K562 (cell line): ENCODE data around the gene COASY. TPM values are rescaled to one million over a fixed set of nuclear protein-coding genes. Genes with fewer than 3 reads are reported as not detected.

Experiments used
- ARID2 ChIP-seq: fragments of 450-650 bp; IDR thresholded peaks from 2 replicates; pipeline ENCODE4 v1.6.1; 2017; ENCODE audit warnings: antibody characterized with exemption, mild to moderate bottlenecking
- ASH1L ChIP-seq: fragments of 450-650 bp; IDR thresholded peaks from 2 replicates; pipeline ENCODE4 v1.6.1; 2018; ENCODE audit warnings: borderline replicate concordance, mild to moderate bottlenecking, low read depth; ENCODE audit not compliant: partially characterized antibody
- CHD2 ChIP-seq: IDR thresholded peaks from 2 replicates; pipeline ENCODE4 v1.6.1; 2011; ENCODE audit warnings: low read depth, low read length
- CREB3L1 ChIP-seq: fragments of 450-650 bp; IDR thresholded peaks from 2 replicates; pipeline ENCODE4 v1.6.1; 2014; ENCODE audit warnings: low read depth, mild to moderate bottlenecking, moderate library complexity, borderline replicate concordance
- DACH1 ChIP-seq: fragments of 450-650 bp; IDR thresholded peaks from 2 replicates; pipeline ENCODE4 v1.6.1; 2018; ENCODE audit not compliant: partially characterized antibody
- ETV1 ChIP-seq: fragments of 450-650 bp; conservative IDR thresholded peaks from 2 replicates; pipeline ENCODE4 v1.6.1; 2016; ENCODE audit warnings: missing genetic modification characterization, control low read depth, low read depth, missing compliant biosample characterization
- HIVEP1 ChIP-seq: fragments of 250-450 bp; sonication (Bioruptor Pico); IDR thresholded peaks from 2 replicates; pipeline ENCODE4 v1.4.0; 2020; ENCODE audit warnings: mild to moderate bottlenecking
- HLTF ChIP-seq: fragments of 450-650 bp; IDR thresholded peaks from 2 replicates; pipeline ENCODE4 v1.6.1; 2016
- HNRNPUL1 ChIP-seq: fragments of 200-400 bp; formaldehyde crosslinking; IDR thresholded peaks from 2 replicates; pipeline ENCODE4 v1.6.1; 2017; ENCODE audit warnings: low read length
- HSF4 ChIP-seq: fragments of 250-450 bp; sonication (Bioruptor Pico); IDR thresholded peaks from 2 replicates; pipeline ENCODE4 v2.1.2; 2022; ENCODE audit warnings: mild to moderate bottlenecking, moderate library complexity, borderline replicate concordance
- JUN ChIP-seq, 2 experiments: sonication (generic) in 1 of 2; formaldehyde crosslinking in 1 of 2; IDR thresholded peaks; 2 replicates each; pipeline versions ENCODE4 v1.6.1 to v1.8.0; 2012 to 2022; ENCODE audit warnings: borderline replicate concordance in 2 of 2, mild to moderate bottlenecking in 2 of 2, improper control_type of control experiment in 1 of 2, low read depth in 1 of 2, low read length in 1 of 2, missing genetic modification reagents in 1 of 2
- PHB ChIP-seq: fragments of 250-450 bp; sonication (Bioruptor Pico); IDR thresholded peaks from 2 replicates; pipeline ENCODE4 v1.5.0; 2021
- POLR2G ChIP-seq: fragments of 200-400 bp; formaldehyde crosslinking; IDR thresholded peaks from 2 replicates; pipeline ENCODE4 v1.6.1; 2017; ENCODE audit warnings: low read depth, mild to moderate bottlenecking, antibody characterized with exemption, low read length, moderate library complexity
- PYGO2 ChIP-seq: fragments of 450-650 bp; IDR thresholded peaks from 2 replicates; pipeline ENCODE4 v1.6.1; 2016; ENCODE audit warnings: mild to moderate bottlenecking, missing genetic modification characterization, moderate library complexity, missing compliant biosample characterization
- RB1 ChIP-seq: fragments of 450-650 bp; IDR thresholded peaks from 2 replicates; pipeline ENCODE4 v1.6.1; 2017; ENCODE audit warnings: low read depth, mild to moderate bottlenecking
- SRSF1 ChIP-seq: fragments of 200-400 bp; formaldehyde crosslinking; IDR thresholded peaks from 2 replicates; pipeline ENCODE4 v1.6.1; 2017; ENCODE audit warnings: mild to moderate bottlenecking, low read depth, low read length, moderate library complexity
- SRSF3 ChIP-seq: fragments of 200-400 bp; formaldehyde crosslinking; IDR thresholded peaks from 2 replicates; pipeline ENCODE4 v1.6.1; 2016; ENCODE audit warnings: mild to moderate bottlenecking, low read length, moderate library complexity; ENCODE audit not compliant: insufficient read depth
- XRCC5 ChIP-seq: fragments of 200-400 bp; formaldehyde crosslinking; IDR thresholded peaks from 2 replicates; pipeline ENCODE4 v1.6.1; 2017; ENCODE audit warnings: low read depth, mild to moderate bottlenecking, low read length
- ZFP36 ChIP-seq: fragments of 150-350 bp; IDR thresholded peaks from 2 replicates; pipeline ENCODE4 v1.6.1; 2018; ENCODE audit warnings: low read length, low read depth; ENCODE audit not compliant: partially characterized antibody
- ZNF589 ChIP-seq: fragments of 200-800 bp; sonication (Bioruptor generic); IDR thresholded peaks from 2 replicates; pipeline ENCODE4 v1.6.1; 2016; ENCODE audit warnings: low read depth, missing genetic modification characterization, missing compliant biosample characterization
- ZNF764 ChIP-seq: fragments of 250-450 bp; sonication (Bioruptor Pico); IDR thresholded peaks from 2 replicates; pipeline ENCODE4 v1.4.0; 2020; ENCODE audit warnings: low read depth, mild to moderate bottlenecking, moderate library complexity
- polyA plus RNA-seq, 8 experiments: library from polyadenylated mRNA; depleted of rRNA in 4 of 8; stranded (reverse) in 5 of 8; unstranded in 3 of 8; fragments of >200 nt; fragmentation: Nextera tagmentation in 2 of 8; fragmentation: Illumina TruSeq in 1 of 8; extraction: Ambion mirVana in 2 of 8; extraction: Trizol in 1 of 8; gene quantifications; 2 replicates each; pipeline versions ENCODE4 v1.2.1 to v1.2.3, GENCODE V29; 2011 to 2014; ENCODE audit warnings: inconsistent platforms in 1 of 8, missing spikeins in 1 of 8
- total RNA-seq, 7 experiments: library from RNA; depleted of rRNA in 6 of 7; stranded (reverse); fragments of >200 nt in 6 of 7; fragmentation: Illumina TruSeq in 2 of 7; extraction: Trizol in 2 of 7; gene quantifications; 2 replicates each; pipeline versions ENCODE4 v1.2.1 to v1.2.3, GENCODE V29; 2011 to 2021; ENCODE audit warnings: low replicate concordance in 1 of 7
- TF ChIP-seq, protein P1 (sequence below): sonication (generic); formaldehyde crosslinking; IDR thresholded peaks from 2 replicates; pipeline ENCODE4 v1.8.0; 2022; ENCODE audit warnings: mild to moderate bottlenecking, missing genetic modification reagents
- TF ChIP-seq, protein P2 (sequence below): sonication (generic); formaldehyde crosslinking; IDR thresholded peaks from 2 replicates; pipeline ENCODE4 v1.8.0; 2022; ENCODE audit warnings: missing genetic modification reagents, mild to moderate bottlenecking, borderline replicate concordance
- TF ChIP-seq, protein P3 (sequence below): fragments of 450-650 bp; formaldehyde crosslinking; conservative IDR thresholded peaks from 2 replicates; pipeline ENCODE4 v1.4.0; 2022; ENCODE audit warnings: mild to moderate bottlenecking, missing genetic modification characterization

COASY gene
- total and polyA plus RNA-seq, 9 of the 15 experiments (the other 6 are each of a cell fraction or from before 2014, with no cell fraction given) = 25.4 to 175 (median 62.3) TPM

- TF ChIP-seq JUN (IDR thresholded peaks at IDR 0.05; ENCODE audit: borderline replicate concordance, low read depth, low read length) (0 out of 2 replicates have a peak, but pooled peaks have one; percentile 5), JUN (CRISPR knock-in tag; IDR thresholded peaks at IDR 0.05; ENCODE audit: borderline replicate concordance) (no peak), ASH1L (no peak), PHB (no peak), ZNF764 (CRISPR knock-in tag) (no peak), PYGO2 (tag) (no peak), SRSF3 (peak; percentile 40; the same call in 1 of the 2 replicates), CHD2 (peak; percentile 43; the same call in 1 of the 2 replicates), ETV1 (peak; percentile 73), HNRNPUL1 (no peak), ZNF589 (no peak), HLTF (no peak), RB1 (peak; percentile 13; the same call in 1 of the 2 replicates), ZFP36 (no peak), HIVEP1 (CRISPR knock-in tag) (no peak), SRSF1 (no peak), HSF4 (no peak), XRCC5 (no peak), DACH1 (no peak), POLR2G (peak; percentile 90), CREB3L1 (0 out of 2 replicates have a peak, but pooled peaks have one; percentile 4), ARID2 (no peak)
- TF ChIP-seq, protein P1, sequence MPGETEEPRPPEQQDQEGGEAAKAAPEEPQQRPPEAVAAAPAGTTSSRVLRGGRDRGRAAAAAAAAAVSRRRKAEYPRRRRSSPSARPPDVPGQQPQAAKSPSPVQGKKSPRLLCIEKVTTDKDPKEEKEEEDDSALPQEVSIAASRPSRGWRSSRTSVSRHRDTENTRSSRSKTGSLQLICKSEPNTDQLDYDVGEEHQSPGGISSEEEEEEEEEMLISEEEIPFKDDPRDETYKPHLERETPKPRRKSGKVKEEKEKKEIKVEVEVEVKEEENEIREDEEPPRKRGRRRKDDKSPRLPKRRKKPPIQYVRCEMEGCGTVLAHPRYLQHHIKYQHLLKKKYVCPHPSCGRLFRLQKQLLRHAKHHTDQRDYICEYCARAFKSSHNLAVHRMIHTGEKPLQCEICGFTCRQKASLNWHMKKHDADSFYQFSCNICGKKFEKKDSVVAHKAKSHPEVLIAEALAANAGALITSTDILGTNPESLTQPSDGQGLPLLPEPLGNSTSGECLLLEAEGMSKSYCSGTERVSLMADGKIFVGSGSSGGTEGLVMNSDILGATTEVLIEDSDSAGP (CRISPR knock-in tag) = no peak
- TF ChIP-seq, protein P2, sequence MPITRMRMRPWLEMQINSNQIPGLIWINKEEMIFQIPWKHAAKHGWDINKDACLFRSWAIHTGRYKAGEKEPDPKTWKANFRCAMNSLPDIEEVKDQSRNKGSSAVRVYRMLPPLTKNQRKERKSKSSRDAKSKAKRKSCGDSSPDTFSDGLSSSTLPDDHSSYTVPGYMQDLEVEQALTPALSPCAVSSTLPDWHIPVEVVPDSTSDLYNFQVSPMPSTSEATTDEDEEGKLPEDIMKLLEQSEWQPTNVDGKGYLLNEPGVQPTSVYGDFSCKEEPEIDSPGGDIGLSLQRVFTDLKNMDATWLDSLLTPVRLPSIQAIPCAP (CRISPR knock-in tag) = no peak
- TF ChIP-seq, protein P3, sequence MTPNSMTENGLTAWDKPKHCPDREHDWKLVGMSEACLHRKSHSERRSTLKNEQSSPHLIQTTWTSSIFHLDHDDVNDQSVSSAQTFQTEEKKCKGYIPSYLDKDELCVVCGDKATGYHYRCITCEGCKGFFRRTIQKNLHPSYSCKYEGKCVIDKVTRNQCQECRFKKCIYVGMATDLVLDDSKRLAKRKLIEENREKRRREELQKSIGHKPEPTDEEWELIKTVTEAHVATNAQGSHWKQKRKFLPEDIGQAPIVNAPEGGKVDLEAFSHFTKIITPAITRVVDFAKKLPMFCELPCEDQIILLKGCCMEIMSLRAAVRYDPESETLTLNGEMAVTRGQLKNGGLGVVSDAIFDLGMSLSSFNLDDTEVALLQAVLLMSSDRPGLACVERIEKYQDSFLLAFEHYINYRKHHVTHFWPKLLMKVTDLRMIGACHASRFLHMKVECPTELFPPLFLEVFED = no peak
Measured at GRCh38 chr17:42566883-42567573, 5.1 kb downstream of the COASY start, which contains the start of gene MLX (continued).
